Caco-2 (cell line): ENCODE measurements around the gene GSDMA. TPM values are rescaled to one million over a fixed set of nuclear protein-coding genes. Genes with fewer than 3 reads are reported as not detected.
A peak's percentile ranks its signal among the peaks of the same experiment; 100 is the strongest.
"Not testable (repeated sequence)": the region's sequence is repeated elsewhere in the genome, so short reads cannot be mapped to it uniquely, and the experiment has no call there.

Source experiments
- BruUV-seq: library from RNA; stranded (reverse); fragments of 400-500 nt; replicated peaks from 2 replicates; lab custom pipeline; 2021; lab: Mats Ljungman, UMichigan
- CTCF ChIA-PET: fragments of 300-600 bp; sonication (Branson Sonifier 250); formaldehyde crosslinking; loops from one replicate; lab custom pipeline; 2022; ENCODE audit warnings: antibody characterized with exemption; lab: Charles Lee
- POLR2A ChIA-PET: fragments of 300-600 bp; sonication (Branson Sonifier 250); formaldehyde crosslinking; loops from one replicate; lab custom pipeline; 2022; ENCODE audit warnings: antibody characterized with exemption; lab: Charles Lee
- DNase-seq, 2 experiments: peaks; one replicate each; pipeline versions ENCODE4 v3.0.0 to v3.0.0-alpha.2; 2020 to 2022
- H3K27me3 ChIP-seq: replicated peaks from 2 replicates; pipeline ENCODE4 v1.6.0; 2011; ENCODE audit warnings: low read length; ENCODE audit not compliant: control insufficient read depth, insufficient read depth
- H3K36me3 ChIP-seq: 2 replicates; pipeline ENCODE4 v1.5.1; 2011; ENCODE audit warnings: low read length; ENCODE audit not compliant: control insufficient read depth, insufficient read depth
- H3K4me1 ChIP-seq: fragments of 250-450 bp; sonication (Bioruptor Pico); 2 replicates; pipeline ENCODE4 v1.5.1; 2020; ENCODE audit warnings: mild to moderate bottlenecking
- H3K4me3 ChIP-seq: 2 replicates; pipeline ENCODE4 v1.5.1; 2011; ENCODE audit warnings: low read depth, mild to moderate bottlenecking, control low read depth, low read length
- H3K9me3 ChIP-seq: fragments of 250-450 bp; sonication (Bioruptor Pico); 2 replicates; pipeline ENCODE4 v1.5.1; 2020; ENCODE audit warnings: mild to moderate bottlenecking, moderate library complexity
- H3K27ac Mint-ChIP-seq: one replicate; pipeline ENCODE4 v1.8.0; 2022; ENCODE audit warnings: mixed read lengths; ENCODE audit not compliant: unreplicated experiment
- H3K27me3 Mint-ChIP-seq: one replicate; pipeline ENCODE4 v1.8.0; 2022; ENCODE audit warnings: mixed read lengths; ENCODE audit not compliant: insufficient read depth, unreplicated experiment
- H3K36me3 Mint-ChIP-seq: one replicate; pipeline ENCODE4 v1.8.0; 2022; ENCODE audit warnings: mild to moderate bottlenecking, mixed read lengths; ENCODE audit not compliant: insufficient read depth, unreplicated experiment
- H3K4me1 Mint-ChIP-seq: one replicate; pipeline ENCODE4 v1.8.0; 2022; ENCODE audit warnings: low read depth, mixed read lengths; ENCODE audit not compliant: unreplicated experiment
- H3K4me3 Mint-ChIP-seq: one replicate; pipeline ENCODE4 v1.8.0; 2022; ENCODE audit warnings: mild to moderate bottlenecking, moderate library complexity, mixed read lengths; ENCODE audit not compliant: unreplicated experiment
- H3K9me3 Mint-ChIP-seq: one replicate; pipeline ENCODE4 v1.8.0; 2022; ENCODE audit warnings: mixed read lengths; ENCODE audit not compliant: unreplicated experiment
- intact Hi-C: fragments of 100-400 bp; cut with micrococcal nuclease; formaldehyde crosslinking; loops from one replicate; pipeline ENCODE4 v1.10.0; 2022; ENCODE audit not compliant: unreplicated experiment
- total RNA-seq: library from RNA; stranded (reverse); gene quantifications from 2 replicates; pipeline ENCODE4 v1.2.3, GENCODE V29; 2022
- TF ChIP-seq, protein P1 (sequence below), 2 experiments: fragments of 200-600 bp in 1 of 2; IDR thresholded peaks; 1 replicate in 1 of 2; 2 replicates in 1 of 2; pipeline versions ENCODE4 v1.5.1 to v1.8.0; 2011 to 2022; ENCODE audit warnings: antibody characterized with exemption in 1 of 2, control low read depth in 1 of 2, inconsistent platforms in 1 of 2, low read depth in 1 of 2, low read length in 1 of 2, mild to moderate bottlenecking in 1 of 2, moderate library complexity in 1 of 2; ENCODE audit not compliant: insufficient read depth in 1 of 2, severe bottlenecking in 1 of 2, unreplicated experiment in 1 of 2

The GSDMA gene
- total RNA-seq, 1 experiment from 2014 or later, result not detected

DNA sequence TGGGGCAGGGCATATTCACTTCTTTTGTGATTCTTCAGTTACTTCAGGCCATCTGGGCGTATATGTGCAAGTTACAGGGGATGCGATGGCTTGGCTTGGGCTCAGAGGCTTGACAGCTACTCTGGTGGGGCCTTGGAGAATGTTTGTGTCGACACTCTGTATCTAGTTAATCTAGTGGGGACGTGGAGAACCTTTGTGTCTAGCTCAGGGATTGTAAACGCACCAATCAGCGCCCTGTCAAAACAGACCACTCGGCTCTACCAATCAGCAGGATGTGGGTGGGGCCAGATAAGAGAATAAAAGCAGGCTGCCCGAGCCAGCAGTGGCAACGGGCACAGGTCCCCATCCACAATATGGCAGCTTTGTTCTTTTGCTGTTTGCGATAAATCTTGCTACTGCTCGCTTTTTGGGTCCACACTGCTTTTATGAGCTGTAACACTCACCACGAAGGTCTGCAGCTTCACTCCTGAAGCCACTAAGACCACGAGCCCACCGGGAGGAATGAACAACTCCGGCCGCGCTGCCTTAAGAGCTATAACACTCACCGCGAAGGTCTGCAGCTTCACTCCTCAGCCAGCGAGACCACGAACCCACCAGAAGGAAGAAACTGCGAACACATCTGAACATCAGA is 49.3 kb downstream of the GSDMA start:
- peak overlapping the region; percentile 25 for H3K27ac Mint-ChIP-seq
- not testable (repeated sequence) for H3K9me3 ChIP-seq
- intact Hi-C loops, result loop anchor here (5.0 kb wide), 1 partner anchor 65 kb away; no protein-coding TSS in a partner anchor

GRCh38 chr17:40014375-40014980 is 51.7 kb downstream of the GSDMA start:
- intact Hi-C loops, result loop anchor here (5.0 kb wide), 1 partner anchor 63 kb away; no protein-coding TSS in a partner anchor
- no peak for DNase-seq
- Histone ChIP-seq H3K36me3 (no peaks in the 10 kb centered on the region; the same call in 1 of the 2 replicates), H3K9me3 (no peaks in the 10 kb centered on the region), H3K4me1 (peaks cover 19% of the 10 kb centered on the region), H3K27me3 (no peaks in the 10 kb centered on the region), H3K4me3 (no peak overlapping the region)
- TF ChIP-seq, protein P1, sequence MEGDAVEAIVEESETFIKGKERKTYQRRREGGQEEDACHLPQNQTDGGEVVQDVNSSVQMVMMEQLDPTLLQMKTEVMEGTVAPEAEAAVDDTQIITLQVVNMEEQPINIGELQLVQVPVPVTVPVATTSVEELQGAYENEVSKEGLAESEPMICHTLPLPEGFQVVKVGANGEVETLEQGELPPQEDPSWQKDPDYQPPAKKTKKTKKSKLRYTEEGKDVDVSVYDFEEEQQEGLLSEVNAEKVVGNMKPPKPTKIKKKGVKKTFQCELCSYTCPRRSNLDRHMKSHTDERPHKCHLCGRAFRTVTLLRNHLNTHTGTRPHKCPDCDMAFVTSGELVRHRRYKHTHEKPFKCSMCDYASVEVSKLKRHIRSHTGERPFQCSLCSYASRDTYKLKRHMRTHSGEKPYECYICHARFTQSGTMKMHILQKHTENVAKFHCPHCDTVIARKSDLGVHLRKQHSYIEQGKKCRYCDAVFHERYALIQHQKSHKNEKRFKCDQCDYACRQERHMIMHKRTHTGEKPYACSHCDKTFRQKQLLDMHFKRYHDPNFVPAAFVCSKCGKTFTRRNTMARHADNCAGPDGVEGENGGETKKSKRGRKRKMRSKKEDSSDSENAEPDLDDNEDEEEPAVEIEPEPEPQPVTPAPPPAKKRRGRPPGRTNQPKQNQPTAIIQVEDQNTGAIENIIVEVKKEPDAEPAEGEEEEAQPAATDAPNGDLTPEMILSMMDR (IDR thresholded peaks at IDR 0.05; ENCODE audit: insufficient read depth in 1 of 2, low read depth in 1 of 2, low read length in 1 of 2, severe bottlenecking in 1 of 2, unreplicated experiment in 1 of 2), result no peak
- no TSS peak for BruUV-seq
- H3K4me3 Mint-ChIP-seq, result no peak overlapping the region
- H3K27me3 Mint-ChIP-seq, result no peaks in the 10 kb centered on the region
- ChIA-PET CTCF (interaction anchor here (1.3 to 1.9 kb wide), 5 partner anchors 14 to 99 kb away, joined by 3 to 9 read pairs (median 4); no protein-coding TSS in a partner anchor), POLR2A (no interaction called here)
- H3K36me3 Mint-ChIP-seq, result peaks cover 7% of the 10 kb centered on the region
- H3K9me3 Mint-ChIP-seq, result no peaks in the 10 kb centered on the region
- no peaks in the 10 kb centered on the region for H3K4me1 Mint-ChIP-seq
- H3K27ac Mint-ChIP-seq, result peak overlapping the region; percentile 58

More for the DNA sequence above, 49.3 kb downstream of the GSDMA start:
- H3K36me3 Mint-ChIP-seq, H3K4me3 Mint-ChIP-seq, H3K4me1 Mint-ChIP-seq, H3K36me3 ChIP-seq, H3K27me3 ChIP-seq, H3K4me3 ChIP-seq, POLR2A ChIA-PET, DNase-seq, H3K27me3 Mint-ChIP-seq, BruUV-seq, H3K9me3 Mint-ChIP-seq: not testable (repeated sequence)
- peaks cover 19% of the 10 kb centered on the region for H3K4me1 ChIP-seq
- CTCF ChIA-PET, result interaction anchor here (0.7 to 2.0 kb wide), 2 partner anchors 101 to 268 kb away, joined by 3 to 13 read pairs; no protein-coding TSS in a partner anchor

DNA sequence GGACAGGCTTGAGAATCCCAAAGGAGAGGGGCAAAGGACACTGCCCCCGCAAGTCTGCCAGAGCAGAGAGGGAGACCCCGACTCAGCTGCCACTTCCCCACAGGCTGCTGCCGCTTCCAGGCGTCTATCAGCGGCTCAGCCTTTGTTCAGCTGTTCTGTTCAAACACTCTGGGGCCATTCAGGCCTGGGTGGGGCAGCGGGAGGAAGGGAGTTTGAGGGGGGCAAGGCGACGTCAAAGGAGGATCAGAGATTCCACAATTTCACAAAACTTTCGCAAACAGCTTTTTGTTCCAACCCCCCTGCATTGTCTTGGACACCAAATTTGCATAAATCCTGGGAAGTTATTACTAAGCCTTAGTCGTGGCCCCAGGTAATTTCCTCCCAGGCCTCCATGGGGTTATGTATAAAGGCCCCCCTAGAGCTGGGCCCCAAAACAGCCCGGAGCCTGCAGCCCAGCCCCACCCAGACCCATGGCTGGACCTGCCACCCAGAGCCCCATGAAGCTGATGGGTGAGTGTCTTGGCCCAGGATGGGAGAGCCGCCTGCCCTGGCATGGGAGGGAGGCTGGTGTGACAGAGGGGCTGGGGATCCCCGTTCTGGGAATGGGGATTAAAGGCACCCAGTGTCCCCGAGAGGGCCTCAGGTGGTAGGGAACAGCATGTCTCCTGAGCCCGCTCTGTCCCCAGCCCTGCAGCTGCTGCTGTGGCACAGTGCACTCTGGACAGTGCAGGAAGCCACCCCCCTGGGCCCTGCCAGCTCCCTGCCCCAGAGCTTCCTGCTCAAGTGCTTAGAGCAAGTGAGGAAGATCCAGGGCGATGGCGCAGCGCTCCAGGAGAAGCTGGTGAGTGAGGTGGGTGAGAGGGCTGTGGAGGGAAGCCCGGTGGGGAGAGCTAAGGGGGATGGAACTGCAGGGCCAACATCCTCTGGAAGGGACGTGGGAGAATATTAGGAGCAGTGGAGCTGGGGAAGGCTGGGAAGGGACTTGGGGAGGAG is 52.5 kb downstream of the GSDMA start, which contains the start of gene CSF3:
Gene CSF3 (plus strand): TSS at position 436 of the 993 bp plus-strand sequence. CDS start 35 bp downstream, at position 471.
- peak in 1 of 2 experiments; percentile 43 for DNase-seq
- Histone ChIP-seq H3K27me3 (no peaks in the 10 kb centered on the region), H3K36me3 (no peaks in the 10 kb centered on the region; the same call in 1 of the 2 replicates), H3K9me3 (no peaks in the 10 kb centered on the region), H3K4me1 (peaks cover 19% of the 10 kb centered on the region), H3K4me3 (no peak within 1 kb of the TSS)
- Mint-ChIP-seq H3K4me1 (no peaks in the 10 kb centered on the region), H3K4me3 (no peak within 1 kb of the TSS), H3K9me3 (no peaks in the 10 kb centered on the region), H3K27me3 (no peaks in the 10 kb centered on the region), H3K27ac (no peak within 1 kb of the TSS), H3K36me3 (peaks cover 15% of the 10 kb centered on the region)
- intact Hi-C loops, result no loop called here
- ChIA-PET CTCF (interaction anchor here (0.6 to 1.8 kb wide), 8 partner anchors 13 to 162 kb away, joined by 3 to 9 read pairs (median 4); partner anchors contain the start of genes PSMD3 and RAPGEFL1), POLR2A (no interaction called here)
- TF ChIP-seq, protein P1 (IDR thresholded peaks at IDR 0.05; ENCODE audit: insufficient read depth in 1 of 2, low read depth in 1 of 2, low read length in 1 of 2, severe bottlenecking in 1 of 2, unreplicated experiment in 1 of 2), result no peak
- BruUV-seq, result no TSS peak
